Measurements from ENCODE around the gene TBC1D21.

TBC1D21 gene

DNA sequence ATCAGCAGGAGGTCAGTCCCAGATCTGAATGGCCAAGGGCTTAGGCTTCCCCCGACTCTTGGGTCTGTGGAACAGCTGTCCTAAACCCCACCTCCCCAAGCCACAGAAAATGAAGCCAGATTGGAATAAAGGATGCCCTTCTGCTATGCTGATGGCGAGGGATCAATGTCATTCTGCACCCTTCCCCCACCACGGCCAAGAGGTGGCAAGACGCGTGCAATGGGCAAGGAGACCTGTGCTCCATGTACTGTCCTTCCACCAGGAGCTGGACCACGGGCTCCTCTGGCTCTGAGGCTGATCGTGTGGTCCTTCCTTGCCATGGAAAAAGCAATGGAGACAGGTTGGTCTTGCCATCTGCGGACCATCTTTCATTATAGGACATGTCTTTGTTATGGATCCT is 32.6 kb upstream of the TBC1D21 start:
- no peak overlapping the region for H3K4me3 ChIP-seq (ENCODE audit: low read depth, low read length)
- ChIA-PET CTCF (interaction anchor here (0.6 kb wide), 2 partner anchors 19 to 213 kb away, joined by 3 read pairs; no protein-coding TSS in a partner anchor), POLR2A (no interaction called here)
- TF ChIP-seq ZNF174 (tag by site-specific recombination; IDR thresholded peaks at IDR 0.05) (no peak), PRDM6 (tag by site-specific recombination; IDR thresholded peaks at IDR 0.05) (no peak), ZNF426 (tag by site-specific recombination; IDR thresholded peaks at IDR 0.05) (no peak), OVOL3 (tag by site-specific recombination; IDR thresholded peaks at IDR 0.05) (no peak), ZNF114 (tag by site-specific recombination; IDR thresholded peaks at IDR 0.05) (no peak), ZBTB21 (tag by site-specific recombination; IDR thresholded peaks at IDR 0.05) (no peak), ZNF654 (tag by site-specific recombination; IDR thresholded peaks at IDR 0.05; ENCODE audit: low read depth) (no peak), ZNF266 (tag by site-specific recombination; IDR thresholded peaks at IDR 0.05; ENCODE audit: low read depth) (no peak), KLF8 (tag by site-specific recombination; IDR thresholded peaks at IDR 0.05) (no peak), PRDM1 (tag by site-specific recombination; IDR thresholded peaks at IDR 0.05) (no peak), ZNF37A (tag by site-specific recombination; IDR thresholded peaks at IDR 0.05) (no peak), ZFP3 (tag by site-specific recombination; IDR thresholded peaks at IDR 0.05; ENCODE audit: low read depth) (no peak), IKZF3 (tag by site-specific recombination; IDR thresholded peaks at IDR 0.05) (no peak), ZNF112 (tag by site-specific recombination; IDR thresholded peaks at IDR 0.05) (no peak), KLF9 (tag by site-specific recombination; IDR thresholded peaks at IDR 0.05; ENCODE audit: low read depth) (no peak)
- TF ChIP-seq, protein P1, sequence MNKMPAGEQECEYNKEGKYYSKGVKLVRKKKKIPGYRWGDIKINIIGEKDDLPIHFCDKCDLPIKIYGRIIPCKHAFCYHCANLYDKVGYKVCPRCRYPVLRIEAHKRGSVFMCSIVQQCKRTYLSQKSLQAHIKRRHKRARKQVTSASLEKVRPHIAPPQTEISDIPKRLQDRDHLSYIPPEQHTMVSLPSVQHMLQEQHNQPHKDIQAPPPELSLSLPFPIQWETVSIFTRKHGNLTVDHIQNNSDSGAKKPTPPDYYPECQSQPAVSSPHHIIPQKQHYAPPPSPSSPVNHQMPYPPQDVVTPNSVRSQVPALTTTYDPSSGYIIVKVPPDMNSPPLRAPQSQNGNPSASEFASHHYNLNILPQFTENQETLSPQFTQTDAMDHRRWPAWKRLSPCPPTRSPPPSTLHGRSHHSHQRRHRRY (tag by site-specific recombination; IDR thresholded peaks at IDR 0.05): no peak
- TF ChIP-seq, protein P2, sequence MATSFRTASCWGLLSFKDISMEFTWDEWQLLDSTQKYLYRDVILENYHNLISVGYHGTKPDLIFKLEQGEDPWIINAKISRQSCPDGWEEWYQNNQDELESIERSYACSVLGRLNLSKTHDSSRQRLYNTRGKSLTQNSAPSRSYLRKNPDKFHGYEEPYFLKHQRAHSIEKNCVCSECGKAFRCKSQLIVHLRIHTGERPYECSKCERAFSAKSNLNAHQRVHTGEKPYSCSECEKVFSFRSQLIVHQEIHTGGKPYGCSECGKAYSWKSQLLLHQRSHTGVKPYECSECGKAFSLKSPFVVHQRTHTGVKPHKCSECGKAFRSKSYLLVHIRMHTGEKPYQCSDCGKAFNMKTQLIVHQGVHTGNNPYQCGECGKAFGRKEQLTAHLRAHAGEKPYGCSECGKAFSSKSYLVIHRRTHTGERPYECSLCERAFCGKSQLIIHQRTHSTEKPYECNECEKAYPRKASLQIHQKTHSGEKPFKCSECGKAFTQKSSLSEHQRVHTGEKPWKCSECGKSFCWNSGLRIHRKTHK (tag by site-specific recombination; IDR thresholded peaks at IDR 0.05): no peak
- TF ChIP-seq, protein P3, sequence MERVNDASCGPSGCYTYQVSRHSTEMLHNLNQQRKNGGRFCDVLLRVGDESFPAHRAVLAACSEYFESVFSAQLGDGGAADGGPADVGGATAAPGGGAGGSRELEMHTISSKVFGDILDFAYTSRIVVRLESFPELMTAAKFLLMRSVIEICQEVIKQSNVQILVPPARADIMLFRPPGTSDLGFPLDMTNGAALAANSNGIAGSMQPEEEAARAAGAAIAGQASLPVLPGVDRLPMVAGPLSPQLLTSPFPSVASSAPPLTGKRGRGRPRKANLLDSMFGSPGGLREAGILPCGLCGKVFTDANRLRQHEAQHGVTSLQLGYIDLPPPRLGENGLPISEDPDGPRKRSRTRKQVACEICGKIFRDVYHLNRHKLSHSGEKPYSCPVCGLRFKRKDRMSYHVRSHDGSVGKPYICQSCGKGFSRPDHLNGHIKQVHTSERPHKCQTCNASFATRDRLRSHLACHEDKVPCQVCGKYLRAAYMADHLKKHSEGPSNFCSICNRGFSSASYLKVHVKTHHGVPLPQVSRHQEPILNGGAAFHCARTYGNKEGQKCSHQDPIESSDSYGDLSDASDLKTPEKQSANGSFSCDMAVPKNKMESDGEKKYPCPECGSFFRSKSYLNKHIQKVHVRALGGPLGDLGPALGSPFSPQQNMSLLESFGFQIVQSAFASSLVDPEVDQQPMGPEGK (tag by site-specific recombination; IDR thresholded peaks at IDR 0.05): no peak
- H3K9me3 ChIP-seq (ENCODE audit: control insufficient read depth, insufficient read depth, low read depth, low read length): no peaks in the 10 kb centered on the region
- no peaks in the 10 kb centered on the region for H3K36me3 ChIP-seq (ENCODE audit: control insufficient read depth in 2 of 2, insufficient read depth in 1 of 2, low read length in 2 of 2)
- H3K4me1 ChIP-seq (ENCODE audit: control insufficient read depth, insufficient read depth, low read length): no peaks in the 10 kb centered on the region
- no peak overlapping the region for H3K27ac ChIP-seq (ENCODE audit: extremely low read depth, low read depth, low read length)

GRCh38 chr15:73841756-73842725 is 31.3 kb upstream of the TBC1D21 start:
- Histone ChIP-seq H3K4me1 (ENCODE audit: control insufficient read depth, insufficient read depth, low read length) (no peaks in the 10 kb centered on the region), H3K9me3 (ENCODE audit: control insufficient read depth, insufficient read depth, low read depth, low read length) (no peaks in the 10 kb centered on the region), H3K36me3 (ENCODE audit: control insufficient read depth in 2 of 2, insufficient read depth in 1 of 2, low read length in 2 of 2) (no peaks in the 10 kb centered on the region), H3K4me3 (ENCODE audit: low read depth, low read length) (no peak overlapping the region), H3K27ac (ENCODE audit: extremely low read depth, low read depth, low read length) (no peak overlapping the region)
- POLR2A ChIA-PET: no interaction called here
- CTCF ChIA-PET: no interaction called here
- TF ChIP-seq PRDM6 (tag by site-specific recombination; IDR thresholded peaks at IDR 0.05) (no peak), ZNF585B (tag by site-specific recombination; IDR thresholded peaks at IDR 0.05) (no peak), YY1 (tag by site-specific recombination; IDR thresholded peaks at IDR 0.05) (no peak), ZNF423 (tag by site-specific recombination; IDR thresholded peaks at IDR 0.05) (no peak), ZNF621 (tag by site-specific recombination; IDR thresholded peaks at IDR 0.05) (no peak), ZNF366 (tag by site-specific recombination; conservative IDR thresholded peaks at IDR 0.05) (no peak), ZNF664 (tag by site-specific recombination; IDR thresholded peaks at IDR 0.05) (no peak)
- TF ChIP-seq, protein P4, sequence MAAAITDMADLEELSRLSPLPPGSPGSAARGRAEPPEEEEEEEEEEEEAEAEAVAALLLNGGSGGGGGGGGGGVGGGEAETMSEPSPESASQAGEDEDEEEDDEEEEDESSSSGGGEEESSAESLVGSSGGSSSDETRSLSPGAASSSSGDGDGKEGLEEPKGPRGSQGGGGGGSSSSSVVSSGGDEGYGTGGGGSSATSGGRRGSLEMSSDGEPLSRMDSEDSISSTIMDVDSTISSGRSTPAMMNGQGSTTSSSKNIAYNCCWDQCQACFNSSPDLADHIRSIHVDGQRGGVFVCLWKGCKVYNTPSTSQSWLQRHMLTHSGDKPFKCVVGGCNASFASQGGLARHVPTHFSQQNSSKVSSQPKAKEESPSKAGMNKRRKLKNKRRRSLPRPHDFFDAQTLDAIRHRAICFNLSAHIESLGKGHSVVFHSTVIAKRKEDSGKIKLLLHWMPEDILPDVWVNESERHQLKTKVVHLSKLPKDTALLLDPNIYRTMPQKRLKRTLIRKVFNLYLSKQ (tag by site-specific recombination; IDR thresholded peaks at IDR 0.05; ENCODE audit: borderline replicate concordance): no peak

Data from HEK293 (cell line).